ENCODE data around the gene BZW1.

- TF ChIP-seq CTCF (conservative IDR thresholded peaks at IDR 0.05; ENCODE audit: low read depth in 2 of 2), result peak in 1 of 2 experiments; percentile 60; a peak in 2 of 4 replicates
- no peak for TF ChIP-seq REST (IDR thresholded peaks at IDR 0.05; ENCODE audit: unreplicated experiment)
- no peak for TF ChIP-seq EZH2 (IDR thresholded peaks at IDR 0.05; ENCODE audit: low read depth, unreplicated experiment)
Measured at GRCh38 chr2:200812122-200813022, 662 bp downstream of the BZW1 start.

Data from GM23338 (cell line).